HG03025 (cell line): ENCODE data around the gene CROCC2.

Source experiments
- ATAC-seq: cut with Tn5 transposase; IDR thresholded peaks from one replicate; pipeline ENCODE4 v1.9.1; 2021; ENCODE audit warnings: mild to moderate bottlenecking, moderate library complexity; ENCODE audit not compliant: unreplicated experiment, low FRiP score

CROCC2 gene

DNA sequence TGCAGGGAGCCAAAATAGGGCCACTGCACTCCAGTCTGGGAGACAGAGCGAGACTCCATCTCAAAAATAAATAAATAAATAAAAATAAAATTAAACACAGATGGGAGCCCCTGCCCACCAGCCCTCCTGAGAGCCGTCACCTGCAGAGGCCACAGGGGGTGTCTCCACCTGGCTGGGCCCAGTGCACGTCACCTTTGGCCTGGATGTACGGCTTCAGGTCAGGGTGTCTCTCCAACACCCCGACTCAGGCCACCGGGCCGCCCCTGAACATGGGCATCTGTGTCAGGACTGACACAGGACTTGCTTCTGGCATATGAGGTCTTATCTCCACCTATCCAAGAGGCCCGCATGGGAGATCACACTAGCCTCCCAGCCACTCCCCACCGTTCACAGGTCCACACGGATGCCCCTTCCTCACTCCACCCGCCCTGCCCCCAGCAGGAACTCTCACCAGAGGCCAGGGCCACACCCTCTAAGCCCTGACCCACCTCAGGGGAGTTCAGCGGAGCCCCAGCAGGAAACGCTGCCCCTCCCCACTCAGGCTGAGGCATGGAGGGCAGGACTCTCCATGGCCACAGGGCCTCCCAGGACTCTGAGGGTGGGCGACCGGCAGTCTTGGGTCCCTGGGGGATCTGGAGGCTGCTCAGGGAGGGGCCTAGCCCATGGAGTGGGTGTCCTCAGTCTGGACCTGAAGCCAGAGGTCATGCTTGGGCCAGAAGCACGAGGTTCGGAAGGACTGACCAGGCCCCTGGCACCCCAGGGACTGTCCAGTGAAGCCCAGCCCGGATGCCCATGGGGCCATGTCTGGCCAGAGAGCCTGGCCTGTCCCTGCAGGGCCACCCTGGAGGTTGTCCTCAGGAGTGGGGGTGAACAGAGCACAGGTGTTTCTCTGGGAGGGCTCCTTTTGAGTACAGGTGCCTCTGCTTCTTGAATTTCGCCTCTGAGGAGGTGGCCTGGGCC lies 1.6 kb upstream of the CROCC2 start:
- ATAC-seq: no peak

DNA sequence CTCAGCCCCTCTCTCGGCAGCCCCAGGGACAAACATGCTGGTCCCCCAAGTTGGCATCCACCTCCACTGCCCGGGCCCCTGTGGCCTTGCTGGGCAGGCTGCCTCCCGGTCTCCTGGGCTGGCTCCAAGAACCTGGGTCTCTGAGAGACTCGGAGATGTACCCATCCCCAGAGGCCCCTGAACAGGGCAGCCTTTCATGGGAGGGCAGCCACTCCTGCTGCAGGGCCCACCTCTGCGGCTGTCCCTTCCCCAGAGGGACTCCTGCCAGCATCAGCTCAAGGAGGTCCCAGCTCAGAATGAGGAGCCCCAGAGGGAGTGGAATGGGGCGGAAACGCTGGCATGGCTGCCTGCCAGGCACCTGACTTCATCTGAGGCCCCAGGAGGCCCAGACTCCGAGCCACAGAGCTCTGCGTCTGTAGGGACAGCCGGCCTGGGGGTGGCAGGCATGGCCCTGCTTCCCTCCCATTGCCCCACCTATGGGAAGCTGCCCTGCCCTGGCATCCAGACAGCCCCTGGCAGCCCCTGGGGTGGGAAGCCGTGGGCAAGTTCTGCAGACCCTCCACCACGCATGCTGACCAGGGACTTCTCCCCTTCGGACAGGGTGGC lies 857 bp upstream of the CROCC2 start:
- ATAC-seq: no peak

DNA sequence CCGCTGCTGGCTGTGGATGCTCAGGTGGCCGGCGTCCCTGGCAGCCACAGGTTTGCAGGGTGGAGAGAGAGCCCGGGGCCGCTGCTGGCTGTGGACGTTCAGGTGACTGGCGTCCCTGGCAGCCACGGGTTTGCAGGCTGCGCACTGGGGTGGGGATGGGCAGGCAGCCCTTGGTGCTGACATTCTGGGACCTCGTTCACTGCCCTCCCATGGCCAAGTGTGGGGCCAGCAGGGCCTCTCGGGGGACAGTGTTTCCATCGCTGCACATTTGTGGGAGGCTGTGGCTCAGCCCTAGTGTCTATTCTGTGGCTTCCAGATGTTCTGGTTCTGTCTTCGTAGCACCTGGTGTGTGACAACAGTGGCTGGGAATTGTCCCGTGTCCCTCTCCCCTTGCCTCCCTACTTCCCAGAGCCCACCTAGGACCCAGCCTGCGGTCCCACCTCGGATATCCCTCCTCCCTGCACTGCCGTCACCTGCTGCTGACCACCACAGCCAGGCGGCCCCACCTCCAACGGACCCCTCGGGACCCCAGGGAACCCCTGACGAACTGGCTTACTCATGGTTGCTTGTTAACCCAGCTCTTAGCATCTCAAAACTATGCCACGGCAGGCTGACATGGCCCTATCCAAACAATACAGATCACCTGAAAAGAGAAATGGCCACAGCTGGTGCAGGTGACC lies 915 bp downstream of the CROCC2 start:
- no peak for ATAC-seq

DNA sequence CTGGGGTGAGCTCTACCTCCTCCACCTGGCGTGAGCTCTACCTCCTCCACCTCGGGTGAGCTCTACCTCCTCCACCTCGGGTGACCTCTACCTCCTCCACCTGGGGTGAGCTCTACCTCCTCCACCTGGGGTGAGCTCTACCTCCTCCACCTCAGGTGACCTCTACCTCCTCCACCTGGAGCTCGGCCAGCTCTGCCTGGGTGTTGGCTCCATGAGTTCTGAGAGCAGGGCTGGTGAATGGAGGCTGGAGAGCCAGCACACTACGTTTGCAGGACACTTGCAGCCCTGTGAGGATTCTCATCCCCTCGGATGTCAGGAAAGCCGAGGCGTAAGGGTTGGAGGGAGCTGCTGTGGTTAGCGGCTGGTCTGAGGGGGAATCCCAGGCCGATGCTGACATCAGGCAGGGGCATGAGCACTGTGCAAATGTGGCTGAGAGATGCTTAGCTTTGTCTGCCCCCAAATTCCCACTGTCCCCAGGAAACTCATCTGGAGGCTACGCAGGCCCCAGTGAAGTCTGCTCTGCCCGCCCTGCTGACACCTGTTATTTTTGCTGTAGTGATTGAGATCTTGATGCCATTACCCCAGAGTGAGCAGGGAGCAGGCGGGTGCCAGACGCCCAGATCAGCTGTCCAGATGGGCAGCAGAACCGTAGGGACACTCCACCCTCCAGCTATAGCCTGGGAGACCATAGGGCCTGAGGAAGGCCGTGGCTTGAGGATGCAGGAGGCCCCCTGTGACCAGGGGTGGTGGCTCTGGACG lies 3.3 kb downstream of the CROCC2 start:
- ATAC-seq: no peak

DNA sequence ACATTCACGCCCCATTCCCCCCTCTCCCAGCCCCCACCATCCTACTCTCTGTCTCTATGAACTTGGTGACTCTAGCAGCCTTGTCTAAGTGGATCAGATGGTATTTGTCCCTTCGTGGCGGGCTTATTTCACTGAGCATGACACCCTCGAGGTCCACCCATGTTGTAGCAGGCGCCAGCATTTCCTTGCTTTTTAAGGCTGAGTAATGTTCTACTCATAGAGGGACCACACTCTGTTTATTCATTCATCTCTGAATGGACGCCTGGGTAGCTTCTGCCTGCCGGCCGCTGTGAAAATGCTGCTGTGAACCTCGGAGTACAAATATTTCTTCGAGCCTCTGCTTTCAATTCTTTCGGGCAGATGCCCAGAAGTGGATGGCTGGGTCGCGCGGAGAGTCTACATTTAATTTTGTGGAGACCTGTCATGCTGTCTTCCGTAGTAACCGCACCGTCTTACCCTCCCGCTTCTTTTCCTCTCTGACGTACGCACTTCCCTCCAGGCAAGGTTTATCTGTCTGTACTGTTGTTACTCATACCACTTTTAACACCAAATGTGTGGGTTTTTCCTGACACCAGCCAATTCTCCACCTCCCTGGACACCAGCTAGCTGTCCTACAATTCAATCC lies 5.6 kb downstream of the CROCC2 start:
- no peak for ATAC-seq

DNA sequence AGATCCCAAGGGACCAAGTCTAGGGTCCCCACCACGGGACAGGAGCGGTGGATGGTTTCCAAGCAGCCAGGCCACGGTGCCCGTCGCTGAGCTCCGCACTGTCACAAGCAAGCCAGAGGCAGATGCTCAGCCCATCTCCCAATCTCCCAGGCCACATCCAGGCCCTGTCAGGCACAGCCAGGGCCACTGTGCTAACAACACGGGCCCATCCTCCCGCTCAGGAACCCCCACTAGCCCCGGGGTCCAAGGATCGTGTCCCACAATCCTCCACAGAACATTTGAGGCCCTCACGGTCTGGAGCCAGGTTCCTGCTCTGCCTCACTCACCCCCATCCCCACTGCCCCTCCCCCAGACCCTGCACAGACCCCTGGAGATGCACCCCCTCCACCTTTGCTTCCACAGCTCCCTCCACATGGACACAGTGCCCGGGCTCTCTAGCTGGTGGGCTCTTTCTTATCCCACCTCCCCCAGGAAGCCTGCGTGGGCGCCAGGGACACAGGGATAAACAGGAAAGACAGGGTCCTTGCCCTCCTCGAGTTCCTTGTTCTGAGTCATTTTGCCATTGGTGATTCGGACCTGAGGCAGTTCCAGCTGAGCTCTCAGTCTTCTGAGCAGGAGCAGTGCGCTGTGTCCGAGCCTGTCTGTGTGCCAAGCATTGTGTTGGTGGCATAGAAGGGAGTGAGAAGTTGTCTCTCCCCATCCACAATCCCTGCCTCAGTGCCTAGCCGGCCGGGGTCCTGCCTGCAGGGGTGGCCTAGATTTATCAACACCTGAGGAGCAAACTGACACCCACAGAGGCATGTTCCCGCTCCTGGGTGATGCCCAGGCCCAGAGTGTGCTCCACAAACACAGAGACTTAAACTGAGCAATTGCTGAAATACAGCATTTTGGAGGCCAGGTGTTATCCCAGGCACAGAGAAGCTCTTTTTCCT lies 7.0 kb downstream of the CROCC2 start:
- ATAC-seq: no peak

DNA sequence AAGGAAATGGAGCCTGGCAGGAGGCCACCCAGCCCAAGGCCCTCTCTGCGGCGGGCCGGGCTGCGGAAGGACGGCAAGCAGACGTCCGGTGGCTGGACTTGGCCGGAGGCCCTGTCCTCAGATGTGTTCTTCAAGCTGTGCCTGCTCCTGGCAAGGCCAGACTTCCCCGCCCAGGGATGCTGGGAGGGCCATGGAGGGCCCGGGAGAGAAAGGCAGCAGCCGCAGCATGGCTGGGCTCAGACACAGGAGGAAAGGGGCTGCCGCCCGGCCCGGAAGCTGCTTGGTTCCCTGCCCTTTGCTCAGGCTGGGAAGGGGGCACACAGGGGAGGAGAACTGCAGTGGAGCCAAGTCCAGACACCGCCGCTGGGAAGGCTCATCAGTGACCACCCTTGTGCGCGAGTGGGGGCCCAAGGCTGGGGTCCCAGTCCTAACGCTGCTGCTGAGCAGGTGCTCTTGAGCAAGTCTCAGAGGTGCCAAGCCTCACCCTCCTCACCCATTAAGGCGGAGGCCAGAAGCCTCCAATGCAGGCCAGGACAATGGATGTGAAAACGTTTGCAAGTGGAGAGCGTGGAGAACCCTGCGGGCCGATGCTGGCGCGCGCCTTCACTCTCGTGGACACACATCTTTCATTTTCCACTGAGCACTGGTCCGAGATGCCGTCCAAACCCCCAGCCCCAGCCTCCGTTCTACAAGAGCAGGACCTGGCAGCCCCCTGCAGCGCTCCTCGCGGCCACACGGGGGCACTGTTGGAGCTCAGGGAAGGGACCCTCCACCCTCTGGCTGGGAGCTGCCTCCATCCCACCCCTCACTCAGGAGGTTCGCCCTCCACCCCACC lies 7.9 kb downstream of the CROCC2 start:
- no peak for ATAC-seq

DNA sequence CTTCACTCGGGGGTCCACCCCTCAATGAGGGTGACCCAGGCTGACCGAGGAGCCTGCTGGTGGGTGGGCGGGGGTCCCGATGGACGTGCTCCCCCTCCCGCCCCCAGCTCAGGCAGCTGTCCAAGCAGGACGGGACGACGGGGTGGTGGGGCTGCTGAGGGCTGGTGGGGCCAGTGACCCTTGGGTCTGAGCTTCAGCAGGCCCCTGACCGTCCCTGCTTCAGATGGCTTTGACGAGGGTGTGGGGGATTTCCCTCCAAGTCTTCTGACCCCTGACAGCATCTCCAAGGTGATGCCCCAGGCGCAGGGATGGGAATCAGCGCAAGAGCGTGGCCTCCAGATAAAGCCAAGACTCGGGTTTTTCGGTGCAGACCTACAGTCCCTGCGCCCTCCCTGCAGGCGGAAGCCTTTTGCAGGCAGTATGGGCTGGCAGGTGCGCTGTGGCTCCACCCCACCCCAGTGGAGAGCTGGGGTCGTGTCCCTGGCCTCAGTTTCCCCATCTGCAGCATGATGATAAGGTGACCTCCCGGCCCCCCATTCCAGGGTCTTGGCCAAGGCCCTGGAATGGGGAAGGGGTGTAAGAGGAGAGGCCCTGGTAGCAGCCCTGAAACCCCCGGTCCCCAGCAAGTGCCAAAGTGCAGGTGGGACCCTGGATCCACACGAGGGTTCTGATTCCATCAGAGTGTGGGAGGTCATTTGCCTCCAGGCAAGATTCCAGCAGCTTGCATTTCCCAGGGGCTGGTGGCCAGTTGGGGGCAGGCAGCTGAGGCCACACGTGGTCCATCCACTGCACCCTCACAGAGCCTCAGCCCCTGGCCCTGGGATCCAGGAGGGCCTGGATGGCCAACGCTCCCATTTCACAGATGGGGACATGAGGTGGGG lies 8.7 kb downstream of the CROCC2 start:
- ATAC-seq: no peak

DNA sequence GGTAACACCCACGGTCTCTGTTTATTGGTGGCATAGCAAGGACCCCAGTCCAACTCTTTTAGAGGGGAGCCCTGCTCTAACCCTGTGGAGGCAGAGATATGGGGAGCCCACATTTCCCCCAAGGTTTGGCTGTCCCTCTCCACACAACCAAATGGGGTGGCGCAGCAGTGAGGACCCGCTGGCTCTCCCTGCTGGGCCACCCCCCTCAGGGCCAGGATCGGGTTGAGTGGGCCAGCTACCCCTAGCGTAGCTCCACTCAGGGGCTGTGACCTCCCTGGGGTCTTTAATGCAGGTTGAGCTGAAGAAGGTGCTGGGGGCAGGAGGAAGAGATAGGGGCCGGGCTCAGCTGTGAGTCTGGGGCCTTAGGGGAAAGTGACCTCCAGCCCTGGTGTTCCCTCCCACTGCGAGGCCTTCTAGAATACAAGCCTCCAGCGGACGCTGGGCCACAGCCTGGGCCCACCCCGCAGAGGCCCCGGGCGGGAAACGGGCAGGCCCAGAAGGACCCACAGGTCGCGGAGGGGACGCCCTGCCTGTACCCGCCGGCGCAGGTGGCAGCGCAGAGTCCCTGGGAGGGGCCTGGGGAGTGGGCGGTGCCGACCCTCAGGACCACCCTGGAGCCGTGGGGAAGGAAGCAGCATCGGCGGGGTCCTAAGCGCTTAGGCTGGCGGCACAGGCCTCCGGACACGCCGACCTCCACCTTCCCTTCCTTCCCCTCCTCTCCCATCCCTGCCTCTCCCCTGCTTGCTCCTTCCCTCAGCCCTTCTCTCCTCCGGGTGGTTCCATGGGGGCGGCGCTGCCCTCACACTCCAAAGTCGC lies 9.6 kb downstream of the CROCC2 start:
- no peak for ATAC-seq

DNA sequence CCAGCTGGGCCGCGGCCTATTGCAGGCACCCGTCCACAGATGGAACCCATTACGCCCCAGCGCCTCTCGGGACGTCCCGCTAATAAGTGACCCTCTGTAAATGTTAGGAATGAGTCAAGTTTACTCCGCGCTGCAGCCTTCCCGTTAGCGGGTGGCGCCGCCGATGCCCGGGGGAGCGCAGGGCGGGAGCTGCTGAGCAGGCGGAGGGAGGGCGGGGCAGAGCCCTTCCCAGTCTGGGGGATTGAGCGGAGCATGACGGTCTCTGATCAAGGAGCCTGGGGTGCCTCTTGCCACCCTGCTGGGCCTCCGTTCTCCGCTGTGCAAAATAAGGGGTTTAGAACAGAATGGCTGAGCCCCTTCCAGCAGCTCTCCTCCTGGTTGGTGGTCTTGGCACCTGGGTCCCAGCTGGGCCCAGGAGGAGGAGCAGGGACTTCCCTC lies 10.5 kb downstream of the CROCC2 start:
- no peak for ATAC-seq

DNA sequence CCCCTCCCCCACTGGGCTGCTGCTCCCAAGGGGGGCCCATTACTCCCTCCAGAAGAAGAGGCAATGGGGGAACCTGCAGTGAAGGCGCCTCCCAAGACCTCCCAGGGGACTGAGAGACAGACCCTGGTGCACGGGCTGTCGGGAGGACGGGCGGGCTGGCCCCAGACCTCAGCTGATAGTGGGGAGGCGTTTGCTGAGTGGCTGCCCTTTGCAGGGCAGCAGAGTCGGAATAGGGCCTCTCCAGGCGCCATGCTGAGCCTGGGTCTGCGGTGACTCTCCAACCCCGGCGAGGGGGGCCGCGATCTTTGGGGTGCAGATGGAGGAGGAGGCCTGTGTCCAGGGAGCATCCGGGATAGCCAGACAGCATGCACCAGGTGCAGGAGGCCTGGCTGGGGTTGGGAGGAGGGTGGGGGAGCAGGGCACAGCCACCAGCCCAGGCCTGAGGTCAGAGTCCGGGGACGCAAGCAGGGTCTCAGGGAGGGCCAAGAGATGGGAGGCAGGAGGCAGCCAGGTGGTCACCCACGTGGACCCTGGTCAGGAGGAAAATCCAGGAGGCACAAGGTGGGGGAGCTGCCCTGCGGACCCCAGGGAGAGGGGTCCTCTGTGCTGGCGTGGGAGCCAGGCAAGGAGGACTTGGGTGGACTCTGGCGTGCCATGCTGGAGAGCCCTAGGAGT lies 11.0 kb downstream of the CROCC2 start:
- no peak for ATAC-seq

DNA sequence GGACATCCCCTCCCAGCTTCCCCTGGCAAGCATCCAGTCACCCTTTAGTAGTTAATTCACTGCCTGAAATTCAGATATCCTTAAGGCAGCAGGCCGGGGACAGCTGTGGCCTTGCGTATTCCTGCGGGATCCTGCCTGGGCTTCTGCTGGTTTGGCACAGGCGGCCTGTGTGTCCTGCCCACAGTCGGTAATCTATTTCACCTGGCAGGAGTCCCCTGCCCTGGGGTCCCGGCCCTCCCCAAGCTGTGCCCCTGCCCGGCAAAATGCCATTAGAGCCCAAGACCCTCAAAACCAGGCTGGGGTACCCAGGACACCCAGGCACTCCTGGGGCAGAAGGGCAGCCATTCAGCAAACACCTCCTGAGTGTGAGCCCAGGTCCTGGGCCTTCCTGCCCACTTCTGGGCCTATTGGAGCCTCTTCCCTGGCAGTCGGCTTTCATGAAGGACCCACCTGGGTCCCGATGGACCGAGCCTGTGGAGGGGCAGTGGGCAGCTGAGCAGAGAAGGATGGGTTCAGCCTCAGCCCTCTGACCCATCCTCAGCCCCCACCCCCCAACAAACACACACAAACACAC lies 11.6 kb downstream of the CROCC2 start:
- no peak for ATAC-seq

DNA sequence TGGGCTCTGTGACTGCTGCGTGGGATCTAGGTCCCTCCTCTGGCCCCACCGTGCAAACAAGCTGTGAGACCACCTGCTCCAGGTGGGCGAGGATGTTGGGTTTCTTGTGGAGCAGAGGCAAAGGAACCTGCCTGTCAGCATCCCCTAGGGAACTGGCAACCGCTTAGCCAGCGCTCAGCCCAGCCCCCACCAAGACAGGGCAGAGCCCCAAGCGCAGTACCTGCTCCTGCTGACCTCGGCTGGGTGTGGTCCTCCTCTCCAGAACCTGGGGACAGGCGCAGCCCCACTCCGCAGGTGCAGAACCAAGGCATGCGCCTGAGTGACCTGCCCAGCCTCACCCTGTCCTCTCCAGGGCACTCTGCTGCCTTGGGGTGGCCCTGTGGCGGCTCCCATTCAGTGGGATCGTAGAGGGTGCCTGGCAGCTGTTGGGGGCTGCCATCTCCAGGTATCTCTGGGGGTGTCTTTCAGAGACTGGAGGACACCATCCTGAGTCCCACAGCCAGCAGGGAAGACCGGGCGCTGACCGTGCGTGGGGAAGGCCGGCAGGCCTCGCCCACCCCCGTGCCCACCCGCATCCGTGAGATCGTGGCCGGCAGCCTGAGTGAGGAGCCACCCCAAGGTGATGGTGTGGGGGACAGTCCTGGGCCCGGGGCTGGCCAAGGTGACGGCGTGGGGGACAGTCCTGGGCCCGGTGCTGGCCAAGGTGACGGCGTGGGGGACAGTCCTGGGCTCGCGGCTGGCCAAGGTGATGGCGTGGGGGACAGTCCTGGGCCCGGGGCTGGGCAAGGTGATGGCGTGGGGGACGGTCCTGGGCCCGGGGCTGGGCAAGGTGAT lies 12.3 kb downstream of the CROCC2 start:
- no peak for ATAC-seq

DNA sequence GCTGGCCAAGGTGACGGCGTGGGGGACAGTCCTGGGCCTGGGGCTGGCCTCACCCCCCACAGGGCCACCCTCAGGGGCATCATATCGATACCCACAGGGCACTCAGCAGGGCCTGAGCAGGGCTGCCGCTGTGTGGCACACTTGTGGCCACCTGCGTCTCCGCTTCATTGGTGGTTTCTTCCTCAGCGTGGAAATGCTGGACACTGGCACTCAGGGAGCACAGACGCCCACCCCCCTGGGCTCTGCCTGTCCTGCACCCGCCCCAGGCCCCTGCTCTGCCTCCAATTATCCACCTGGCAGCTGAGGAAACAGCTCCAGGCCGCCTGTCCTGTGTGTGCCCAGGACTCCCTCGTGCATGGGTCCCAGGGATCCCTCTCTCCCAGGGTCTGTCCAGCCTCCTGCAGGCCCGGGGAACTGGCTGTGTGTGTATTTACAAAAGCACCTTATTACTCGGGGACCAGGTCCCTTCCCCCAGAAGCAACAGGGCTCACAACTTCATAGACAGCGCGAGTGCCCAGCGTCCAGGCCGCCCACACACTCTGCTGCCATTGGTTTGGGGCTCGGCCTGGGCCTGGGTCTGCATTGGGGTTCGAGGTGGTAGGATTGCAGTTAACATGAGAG lies 13.1 kb downstream of the CROCC2 start:
- ATAC-seq: no peak
